CD4-positive, alpha-beta T cell treated with Interleukin-15 for 1 hour (primary cell): ENCODE results near the gene CTDSP1.

ENCODE experiments used
- DNase-seq: peaks from one replicate; pipeline ENCODE4 v3.0.0-alpha.2; 2020

Gene CTDSP1

DNA sequence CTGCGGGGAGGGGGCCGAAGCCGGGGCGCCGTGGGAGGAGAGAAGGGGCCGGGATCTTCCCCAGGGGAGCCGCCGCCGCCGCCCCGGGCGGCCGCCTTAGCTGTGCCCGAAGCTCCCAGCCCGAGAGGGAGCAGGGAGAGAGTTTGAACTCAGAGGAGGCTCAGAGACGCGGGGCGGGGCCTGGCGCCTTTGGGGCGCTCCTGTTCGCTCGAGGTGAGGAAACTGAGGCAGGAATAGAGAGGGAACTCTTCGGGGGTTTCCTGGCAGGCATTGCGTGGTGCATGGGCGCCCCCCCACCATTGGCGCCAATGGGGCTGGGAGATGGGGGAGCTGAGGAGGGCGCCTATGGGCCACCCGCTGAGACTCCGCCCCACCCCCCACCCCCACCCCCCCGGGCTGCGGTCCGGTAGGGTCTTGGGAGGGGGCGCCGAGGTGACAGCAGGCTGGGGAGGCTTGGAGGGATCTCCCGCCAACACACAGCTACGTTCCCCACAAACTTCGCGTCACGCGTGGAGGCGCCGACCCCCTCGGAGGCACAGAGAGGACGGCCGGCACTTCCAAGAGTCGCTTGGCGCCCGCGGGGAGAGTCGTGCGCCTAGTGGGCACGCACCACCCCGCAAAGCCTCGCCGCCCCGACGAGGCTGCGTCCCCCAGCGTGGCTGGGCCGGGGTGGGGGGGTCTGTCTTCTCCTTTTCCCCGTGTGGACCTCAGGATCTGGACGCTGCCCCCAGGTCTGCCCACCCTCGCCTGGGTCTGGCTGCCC lies 680 bp downstream of the CTDSP1 start:
- DNase-seq = peak; percentile 48

DNA sequence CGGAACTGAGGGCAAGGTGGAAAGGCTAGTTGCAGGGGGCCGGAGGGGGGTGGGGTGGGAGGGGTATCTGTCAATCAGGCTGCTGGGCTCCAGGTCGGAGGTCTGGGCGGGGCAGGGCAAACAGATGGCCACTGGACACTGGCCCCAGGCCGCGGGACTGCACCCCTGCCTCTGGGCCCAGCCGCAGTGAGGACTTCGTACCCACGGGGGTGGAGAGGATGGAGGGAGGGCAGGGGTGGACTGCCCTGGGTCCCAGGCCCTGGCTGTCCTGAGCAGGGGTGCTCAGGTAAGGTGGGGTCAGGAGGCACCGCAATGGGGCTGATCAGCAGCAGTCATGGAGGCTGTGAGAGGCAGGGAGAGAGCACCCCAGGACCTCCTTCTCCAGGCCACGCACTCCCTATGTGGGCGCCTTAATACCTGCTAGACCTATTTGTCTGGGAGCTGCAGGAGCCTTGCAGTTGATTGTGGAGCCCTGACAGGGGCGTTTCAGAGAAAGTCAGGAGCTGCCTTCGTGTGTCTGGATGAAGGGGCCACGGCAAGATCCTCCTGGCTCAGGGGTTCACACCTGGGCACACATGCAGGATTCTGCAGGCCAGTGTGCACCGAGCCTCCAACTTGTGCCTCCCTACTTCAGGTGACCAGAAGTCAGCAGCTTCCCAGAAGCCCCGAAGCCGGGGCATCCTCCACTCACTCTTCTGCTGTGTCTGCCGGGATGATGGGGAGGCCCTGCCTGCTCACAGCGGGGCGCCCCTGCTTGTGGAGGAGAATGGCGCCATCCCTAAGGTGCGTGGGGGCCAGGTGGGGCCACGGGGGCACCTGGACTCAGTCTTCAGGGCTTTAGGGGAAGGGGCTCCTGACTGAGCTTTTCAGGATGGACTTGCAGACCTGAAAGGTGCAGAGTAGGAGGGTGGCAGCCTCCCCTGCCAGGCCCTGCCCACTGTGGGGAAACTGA lies 1.5 kb downstream of the CTDSP1 start:
- no peak for DNase-seq

DNA sequence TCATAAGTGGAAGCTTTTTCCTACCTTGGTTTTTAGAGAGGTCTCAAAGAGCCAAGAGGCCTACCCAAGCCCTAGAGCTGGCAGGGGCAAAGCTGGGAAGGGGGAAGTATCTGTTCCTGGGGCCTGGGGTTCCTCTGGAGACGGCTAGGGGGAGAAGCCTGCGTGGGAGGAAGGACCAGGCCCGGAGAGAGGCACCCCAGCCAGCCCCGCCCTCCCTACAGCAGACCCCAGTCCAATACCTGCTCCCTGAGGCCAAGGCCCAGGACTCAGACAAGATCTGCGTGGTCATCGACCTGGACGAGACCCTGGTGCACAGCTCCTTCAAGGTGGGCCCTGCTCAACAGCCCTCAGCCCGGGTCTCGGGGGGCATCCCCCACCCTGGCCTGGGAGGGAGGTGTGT lies 2.2 kb downstream of the CTDSP1 start:
- DNase-seq = no peak

DNA sequence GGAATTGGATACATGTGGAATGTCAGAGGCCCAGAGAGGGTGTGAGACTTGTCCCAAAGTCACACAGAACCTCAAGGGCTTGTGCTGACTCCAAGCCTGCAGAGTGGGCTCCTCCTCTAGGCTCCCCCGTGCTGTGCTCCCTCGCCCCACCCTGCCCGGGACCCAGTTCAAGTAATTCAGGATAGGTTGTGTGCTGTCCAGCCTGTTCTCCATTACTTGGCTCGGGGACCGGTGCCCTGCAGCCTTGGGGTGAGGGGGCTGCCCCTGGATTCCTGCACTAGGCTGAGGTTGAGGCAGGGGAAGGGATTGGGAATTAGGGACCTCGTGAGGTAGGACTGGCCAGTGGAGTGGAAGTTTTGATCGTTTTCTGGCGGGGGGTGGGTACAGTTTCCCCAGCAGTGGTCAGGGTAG lies 2.8 kb downstream of the CTDSP1 start:
- no peak for DNase-seq

DNA sequence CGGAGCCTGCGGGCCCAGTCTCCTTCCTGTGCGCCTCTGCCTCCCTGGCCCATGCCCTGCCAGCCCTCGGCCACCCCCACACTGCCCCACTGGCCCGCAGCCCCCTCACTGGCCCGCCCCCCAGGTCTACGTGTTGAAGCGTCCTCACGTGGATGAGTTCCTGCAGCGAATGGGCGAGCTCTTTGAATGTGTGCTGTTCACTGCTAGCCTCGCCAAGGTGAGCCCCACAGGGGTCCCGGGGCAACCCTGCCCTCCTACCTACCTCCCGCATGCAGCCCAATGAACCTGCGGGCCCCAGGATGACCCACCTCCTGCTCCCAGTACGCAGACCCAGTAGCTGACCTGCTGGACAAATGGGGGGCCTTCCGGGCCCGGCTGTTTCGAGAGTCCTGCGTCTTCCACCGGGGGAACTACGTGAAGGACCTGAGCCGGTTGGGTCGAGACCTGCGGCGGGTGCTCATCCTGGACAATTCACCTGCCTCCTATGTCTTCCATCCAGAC lies 3.3 kb downstream of the CTDSP1 start:
- no peak for DNase-seq

DNA sequence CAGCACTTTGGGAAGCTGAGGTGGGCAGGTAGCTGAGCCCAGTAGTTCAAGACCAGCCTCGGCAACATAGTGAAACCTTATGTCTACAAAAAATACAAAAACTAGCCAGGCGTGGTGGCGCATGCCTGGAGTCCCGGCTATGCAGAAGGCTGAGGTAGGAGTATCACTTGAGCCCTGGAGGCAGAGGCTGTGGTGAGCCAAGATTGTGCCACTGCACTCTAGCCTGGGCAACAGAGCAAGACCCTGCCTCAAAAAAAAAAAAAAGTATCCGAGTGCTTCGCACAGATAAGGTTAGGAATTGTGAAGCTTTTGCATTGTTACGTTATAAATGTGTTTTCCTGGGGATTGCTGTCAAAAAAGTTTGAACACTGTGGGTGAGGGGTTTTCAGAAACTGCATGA lies 4.1 kb downstream of the CTDSP1 start:
- no peak for DNase-seq

DNA sequence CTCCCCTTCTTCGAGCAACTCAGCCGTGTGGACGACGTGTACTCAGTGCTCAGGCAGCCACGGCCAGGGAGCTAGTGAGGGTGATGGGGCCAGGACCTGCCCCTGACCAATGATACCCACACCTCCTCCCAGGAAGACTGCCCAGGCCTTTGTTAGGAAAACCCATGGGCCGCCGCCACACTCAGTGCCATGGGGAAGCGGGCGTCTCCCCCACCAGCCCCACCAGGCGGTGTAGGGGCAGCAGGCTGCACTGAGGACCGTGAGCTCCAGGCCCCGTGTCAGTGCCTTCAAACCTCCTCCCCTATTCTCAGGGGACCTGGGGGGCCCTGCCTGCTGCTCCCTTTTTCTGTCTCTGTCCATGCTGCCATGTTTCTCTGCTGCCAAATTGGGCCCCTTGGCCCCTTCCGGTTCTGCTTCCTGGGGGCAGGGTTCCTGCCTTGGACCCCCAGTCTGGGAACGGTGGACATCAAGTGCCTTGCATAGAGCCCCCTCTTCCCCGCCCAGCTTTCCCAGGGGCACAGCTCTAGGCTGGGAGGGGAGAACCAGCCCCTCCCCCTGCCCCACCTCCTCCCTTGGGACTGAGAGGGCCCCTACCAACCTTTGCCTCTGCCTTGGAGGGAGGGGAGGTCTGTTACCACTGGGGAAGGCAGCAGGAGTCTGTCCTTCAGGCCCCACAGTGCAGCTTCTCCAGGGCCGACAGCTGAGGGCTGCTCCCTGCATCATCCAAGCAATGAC lies 4.8 kb downstream of the CTDSP1 start:
- DNase-seq = no peak

- no peak for DNase-seq
Measured at GRCh38 chr2:218405086-218405745, 5.5 kb downstream of the CTDSP1 start.

- DNase-seq = no peak
Measured at GRCh38 chr2:218405746-218406208, 6.1 kb downstream of the CTDSP1 start.

DNA sequence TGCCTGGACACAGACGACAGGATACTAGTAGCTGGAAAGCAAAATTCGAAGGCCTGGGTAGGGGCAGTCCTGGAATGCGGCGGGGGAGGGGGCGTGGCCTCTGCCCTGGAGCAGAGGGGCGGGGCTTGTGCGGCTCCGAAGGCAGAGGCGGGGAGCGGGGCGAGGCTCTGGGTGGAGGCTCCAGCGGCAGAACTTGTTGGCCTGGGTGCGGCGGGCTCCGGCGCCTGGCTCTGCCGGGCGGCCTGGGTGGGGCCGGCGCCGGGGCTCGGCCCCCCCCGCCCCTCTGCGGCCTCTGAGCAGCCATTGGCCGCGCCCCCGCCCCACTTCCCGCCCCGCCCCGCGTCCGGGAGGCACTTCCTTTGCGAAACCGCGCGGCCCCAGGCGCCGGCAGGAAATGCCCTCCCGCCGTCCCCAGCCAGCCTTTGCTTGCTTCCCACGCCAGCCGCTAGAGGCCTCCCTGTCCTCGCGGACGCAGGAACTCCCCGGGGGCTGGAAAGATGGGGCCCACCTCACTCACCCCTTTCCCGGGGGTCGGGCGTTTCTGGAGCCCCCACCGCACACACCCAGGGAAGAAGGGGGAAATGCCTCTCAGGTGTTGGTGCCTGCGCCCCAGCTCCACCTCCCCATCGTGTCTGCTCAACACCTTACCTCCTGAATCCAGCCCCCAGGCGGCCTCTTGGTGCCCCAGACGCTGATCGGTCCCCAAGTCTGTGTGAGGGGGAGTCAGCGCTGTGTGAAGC lies 6.7 kb downstream of the CTDSP1 start:
- peak; percentile 93 for DNase-seq

GRCh38 chr2:218406949-218407618 lies 7.4 kb downstream of the CTDSP1 start:
- peak; percentile 73 for DNase-seq

GRCh38 chr2:218407717-218408116 lies 8.0 kb downstream of the CTDSP1 start:
- DNase-seq = no peak

GRCh38 chr2:218418321-218418716 lies 18.7 kb downstream of the CTDSP1 start:
- DNase-seq = no peak

- DNase-seq = no peak
Measured at GRCh38 chr2:218418717-218419458, 19.2 kb downstream of the CTDSP1 start, which contains the start of gene VIL1. Gene VIL1 (plus strand): TSS chr2:218419123. CDS start chr2:218423779, 4,656 bp downstream.

DNA sequence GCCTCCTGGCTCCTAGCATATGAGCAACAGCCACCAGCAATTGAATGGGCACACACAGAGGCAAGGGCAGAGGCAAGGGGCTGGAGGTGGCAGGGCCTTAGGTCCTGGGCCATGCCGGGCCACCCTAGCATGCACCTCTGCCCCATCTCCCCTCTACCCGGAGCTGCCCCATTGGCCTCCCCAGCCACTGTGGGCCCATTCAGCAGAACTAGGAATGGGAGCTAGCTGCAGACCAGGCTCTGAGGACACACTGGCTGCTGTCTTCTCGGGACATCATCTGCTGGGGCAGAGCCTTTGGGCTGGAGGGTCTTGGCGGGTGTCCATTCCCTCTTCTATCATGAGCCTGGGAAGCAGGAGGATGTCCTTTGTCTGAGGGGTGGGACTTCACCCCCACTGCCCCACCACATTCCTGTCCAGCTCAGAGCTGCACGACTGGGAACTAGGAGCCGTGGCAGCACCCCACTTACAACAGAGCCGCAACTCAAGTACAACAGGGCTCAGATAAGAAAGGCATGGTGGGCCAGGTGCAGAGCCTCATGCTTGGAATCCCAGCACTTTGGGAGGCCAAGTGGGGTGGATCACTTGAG lies 20.1 kb downstream of the CTDSP1 start:
- DNase-seq = no peak

GRCh38 chr2:218421027-218421426 lies 21.4 kb downstream of the CTDSP1 start:
- DNase-seq = no peak

DNA sequence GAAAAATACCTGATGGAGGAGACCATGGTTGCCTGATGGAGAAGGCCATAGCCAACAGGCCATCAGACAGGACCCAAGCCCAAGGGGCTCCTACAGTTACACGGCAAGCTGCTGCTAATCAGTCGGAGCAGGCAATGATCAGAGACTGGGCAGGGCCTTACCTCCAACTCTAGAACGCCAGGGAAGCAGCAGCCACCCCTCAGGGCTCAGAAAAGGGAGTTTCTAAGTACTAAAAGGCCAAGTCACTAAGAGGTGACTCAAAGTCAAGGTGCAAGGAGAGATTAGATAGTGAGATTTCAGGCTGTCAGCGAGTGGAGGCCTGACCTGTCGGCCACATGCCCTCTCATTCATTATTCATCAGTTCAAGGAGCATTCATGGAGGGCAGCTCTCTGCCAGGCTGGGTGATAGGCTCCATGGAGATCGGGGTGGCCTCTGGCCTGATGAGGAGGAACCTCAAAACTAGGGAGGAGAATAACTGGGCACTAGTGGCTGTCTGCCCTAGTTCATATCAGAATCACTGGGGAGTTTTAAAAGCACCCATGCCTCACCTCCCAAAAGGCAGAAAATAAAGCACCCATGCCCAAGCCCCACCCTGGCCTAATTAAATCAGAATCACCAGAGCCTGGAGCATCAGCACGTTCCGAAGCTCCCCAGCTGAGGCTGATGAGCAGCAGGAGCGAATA lies 22.9 kb downstream of the CTDSP1 start:
- no peak for DNase-seq

GRCh38 chr2:218423584-218423983 lies 23.9 kb downstream of the CTDSP1 start:
- no peak for DNase-seq

DNA sequence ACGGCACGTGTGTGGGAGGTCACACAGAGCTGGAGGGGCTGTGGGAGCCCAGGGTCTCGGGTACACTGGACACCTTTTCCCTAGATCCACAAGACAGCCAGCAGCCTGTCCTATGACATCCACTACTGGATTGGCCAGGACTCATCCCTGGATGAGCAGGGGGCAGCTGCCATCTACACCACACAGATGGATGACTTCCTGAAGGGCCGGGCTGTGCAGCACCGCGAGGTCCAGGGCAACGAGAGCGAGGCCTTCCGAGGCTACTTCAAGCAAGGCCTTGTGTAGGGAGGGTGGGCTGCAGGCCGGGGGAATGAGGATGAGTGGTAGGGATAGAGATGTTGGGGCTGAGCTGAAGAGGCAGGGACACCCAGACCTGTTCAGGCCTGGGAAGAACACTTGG lies 25.9 kb downstream of the CTDSP1 start:
- DNase-seq = no peak
